ENCODE results near the gene NABP1.

NABP1 gene

GRCh38 chr2:191686066-191686465 lies 8.1 kb downstream of the NABP1 start:
- DNase-seq, result no peak

DNA sequence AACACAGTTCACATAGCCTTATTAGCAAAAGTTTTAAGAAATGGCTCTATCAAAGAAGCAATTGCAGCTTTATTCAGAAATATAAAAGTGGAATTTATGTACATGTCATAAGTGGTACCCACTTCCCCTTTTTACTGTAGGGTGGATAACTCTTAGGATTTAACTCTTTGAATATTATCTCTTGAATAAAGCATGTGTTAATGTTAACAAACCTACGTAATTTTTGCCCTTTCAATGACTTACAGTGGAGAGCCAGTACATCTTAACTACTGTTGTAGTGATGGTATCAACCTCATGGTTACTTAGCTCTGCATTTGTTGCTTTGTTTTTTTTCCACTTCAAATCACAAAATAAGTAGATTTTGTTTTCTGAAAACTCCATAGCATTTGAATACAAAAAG lies 8.8 kb downstream of the NABP1 start:
- DNase-seq, result no peak

DNA sequence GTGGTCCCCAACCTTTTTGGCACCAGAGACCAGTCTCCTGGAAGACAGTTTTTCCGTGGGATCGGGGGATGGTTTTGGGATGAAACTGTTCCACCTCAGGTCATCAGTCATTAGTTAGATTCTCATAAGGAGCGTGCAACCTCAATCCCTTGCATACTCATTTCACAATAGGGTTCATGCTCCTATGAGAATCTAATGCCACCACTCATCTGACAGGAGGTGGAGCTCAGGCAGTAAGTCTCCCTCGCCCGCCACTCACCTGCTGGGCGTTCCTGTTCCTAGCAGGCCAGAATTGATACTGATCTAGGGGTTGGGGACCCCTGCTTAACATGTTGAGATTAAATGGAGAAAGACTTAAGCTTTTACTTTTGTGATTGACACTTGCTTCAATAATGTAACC lies 9.9 kb downstream of the NABP1 start:
- no peak for DNase-seq

DNA sequence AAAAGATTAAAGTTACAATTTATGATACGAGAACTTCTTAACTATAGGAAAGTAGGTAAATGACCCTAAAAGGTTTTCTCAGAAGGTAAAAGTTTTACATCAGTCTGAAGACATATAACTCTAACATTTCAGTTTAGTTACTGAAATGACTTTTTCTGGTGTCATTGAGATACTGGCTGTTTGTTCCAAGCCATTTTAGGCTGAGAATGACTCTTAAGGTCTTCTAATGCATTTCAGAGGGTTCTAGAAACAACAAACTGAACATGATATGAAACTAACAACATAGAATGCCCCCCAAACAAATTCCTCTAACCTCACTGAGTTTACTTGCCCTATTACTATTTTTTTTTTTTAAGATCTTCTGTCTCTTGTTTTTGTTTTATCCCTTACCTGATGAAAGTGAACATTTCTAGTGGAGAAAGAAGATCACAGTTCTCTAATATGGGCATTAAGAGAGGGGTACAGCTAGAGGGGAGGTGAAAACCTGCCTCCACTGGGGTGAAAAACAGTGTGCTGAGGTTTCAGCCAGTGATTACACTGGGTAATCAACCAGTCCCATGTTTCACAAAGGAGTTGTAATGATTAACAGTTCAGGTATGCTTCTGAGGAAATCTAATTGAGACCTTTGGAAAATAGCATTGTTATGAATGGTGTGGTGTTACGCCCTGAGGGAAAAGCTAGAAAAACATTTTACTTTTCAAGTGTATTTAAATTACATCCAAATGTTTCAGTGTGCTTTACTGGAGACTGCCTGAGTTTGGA lies 11.2 kb downstream of the NABP1 start:
- no peak for DNase-seq

DNA sequence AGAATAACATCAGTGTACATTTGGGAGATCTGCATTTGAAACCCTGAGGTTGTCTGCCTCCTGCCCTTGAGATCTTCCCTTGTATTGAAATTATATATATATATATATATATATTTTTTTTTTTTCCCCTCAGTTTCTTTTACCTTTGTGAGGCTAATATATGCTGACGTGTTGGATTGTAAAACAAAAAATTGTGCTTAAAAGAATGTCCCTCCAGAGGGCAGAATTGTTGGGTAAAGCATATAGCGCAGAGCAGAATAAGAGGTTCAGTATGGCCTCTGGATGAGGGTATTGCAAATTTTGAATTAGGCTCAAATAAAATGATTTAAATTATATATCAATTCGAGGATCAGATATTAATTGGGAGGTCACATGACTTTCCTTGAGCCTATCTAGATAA lies 12.4 kb downstream of the NABP1 start:
- no peak for DNase-seq

GRCh38 chr2:191691016-191691735 lies 13.2 kb downstream of the NABP1 start:
- DNase-seq, result peak; percentile 40

DNA sequence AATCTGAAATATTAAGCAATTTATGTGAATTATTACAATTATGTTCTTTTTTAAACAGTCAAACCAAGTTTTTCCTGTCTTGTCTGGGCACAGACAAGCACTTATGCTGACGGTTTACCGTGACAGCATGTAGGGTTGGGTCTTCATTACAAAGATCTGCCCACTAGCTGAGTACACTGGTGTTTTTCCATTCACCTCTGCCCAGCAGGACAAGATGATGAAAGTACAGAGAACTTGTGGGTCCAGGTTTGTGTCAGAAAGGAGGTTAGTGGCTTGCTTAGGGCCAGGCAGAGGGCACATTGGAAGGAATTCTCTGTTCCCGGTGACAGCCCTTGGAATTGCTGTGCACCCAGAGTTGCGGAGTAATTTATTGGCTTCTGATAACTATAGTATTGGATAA lies 14.0 kb downstream of the NABP1 start:
- DNase-seq, result no peak

GRCh38 chr2:191692502-191693115 lies 14.7 kb downstream of the NABP1 start:
- DNase-seq, result no peak

- DNase-seq, result no peak
These were observed 15.2 kb downstream of the NABP1 start for GRCh38 chr2:191693166-191693565.

DNA sequence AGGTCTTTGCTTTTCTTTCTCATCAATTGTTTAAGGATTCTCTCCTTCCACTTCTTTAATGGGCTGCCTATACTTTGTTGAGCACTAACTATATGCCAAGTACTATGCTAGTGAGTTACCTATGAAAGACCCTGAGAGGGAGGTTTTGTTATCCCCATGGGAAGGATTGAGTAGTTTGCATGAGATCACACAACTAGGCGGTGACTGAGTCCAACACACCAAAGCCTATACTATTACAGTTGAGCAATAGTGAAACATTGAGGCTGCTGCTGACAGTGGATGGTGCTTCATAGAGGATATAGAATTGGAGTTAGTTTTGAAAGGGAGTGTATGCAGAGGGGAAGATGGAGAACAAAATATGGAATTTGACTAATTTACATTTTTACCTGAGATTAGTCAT lies 15.8 kb downstream of the NABP1 start:
- no peak for DNase-seq

GRCh38 chr2:191696001-191696400 lies 18.1 kb downstream of the NABP1 start:
- no peak for DNase-seq

GRCh38 chr2:191696966-191697365 lies 19.0 kb downstream of the NABP1 start:
- DNase-seq, result no peak

- no peak for DNase-seq
These were observed 19.9 kb downstream of the NABP1 start for GRCh38 chr2:191697870-191698269.

- DNase-seq, result no peak
These were observed 21.5 kb downstream of the NABP1 start for GRCh38 chr2:191699341-191699945.

DNA sequence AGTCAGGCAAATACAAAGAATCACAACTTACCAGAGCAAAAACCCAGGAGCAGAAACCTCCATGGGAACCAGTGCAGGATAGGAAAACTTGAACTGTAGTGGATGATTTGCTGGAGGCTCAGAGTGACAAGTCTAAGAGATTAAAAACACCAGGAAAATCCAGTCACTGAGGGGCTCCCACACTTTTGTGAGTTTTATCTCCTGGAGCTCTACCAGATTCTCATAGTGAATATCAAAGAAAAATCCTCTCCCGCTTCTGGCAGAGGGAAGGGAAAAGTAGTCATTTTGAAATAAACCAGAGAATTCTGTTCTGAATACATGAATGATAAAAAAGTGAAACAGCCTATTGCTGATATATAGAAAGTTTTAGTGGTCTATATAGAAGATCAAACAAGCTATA lies 23.1 kb downstream of the NABP1 start:
- no peak for DNase-seq

- DNase-seq, result no peak
These were observed 23.8 kb downstream of the NABP1 start for GRCh38 chr2:191701696-191702095.

GRCh38 chr2:191703079-191703725 lies 25.3 kb downstream of the NABP1 start:
- no peak for DNase-seq

- DNase-seq, result no peak
These were observed 27.1 kb downstream of the NABP1 start for GRCh38 chr2:191705084-191705483.

DNA sequence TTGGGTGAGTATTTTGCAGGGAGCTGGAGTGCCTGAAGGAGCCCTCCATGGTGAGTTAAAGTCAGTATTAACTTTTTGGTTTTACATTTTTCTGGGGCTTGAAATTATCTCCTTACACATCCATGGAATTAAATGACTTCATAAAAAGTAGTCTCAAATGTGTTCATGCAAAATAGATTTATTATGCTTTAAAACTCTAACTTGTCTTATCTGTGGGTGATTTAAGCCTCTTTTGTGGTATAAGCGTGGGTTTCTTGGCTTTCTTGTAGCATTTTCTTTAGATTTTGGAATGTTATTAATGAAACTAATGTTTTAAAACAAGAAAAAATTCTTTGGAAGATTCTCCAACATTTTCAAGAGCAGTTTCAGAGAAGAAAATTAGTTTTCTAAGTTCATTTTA lies 27.8 kb downstream of the NABP1 start:
- no peak for DNase-seq

GRCh38 chr2:191706791-191707190 lies 28.9 kb downstream of the NABP1 start:
- no peak for DNase-seq

GRCh38 chr2:191707542-191707941 lies 29.6 kb downstream of the NABP1 start:
- no peak for DNase-seq

DNA sequence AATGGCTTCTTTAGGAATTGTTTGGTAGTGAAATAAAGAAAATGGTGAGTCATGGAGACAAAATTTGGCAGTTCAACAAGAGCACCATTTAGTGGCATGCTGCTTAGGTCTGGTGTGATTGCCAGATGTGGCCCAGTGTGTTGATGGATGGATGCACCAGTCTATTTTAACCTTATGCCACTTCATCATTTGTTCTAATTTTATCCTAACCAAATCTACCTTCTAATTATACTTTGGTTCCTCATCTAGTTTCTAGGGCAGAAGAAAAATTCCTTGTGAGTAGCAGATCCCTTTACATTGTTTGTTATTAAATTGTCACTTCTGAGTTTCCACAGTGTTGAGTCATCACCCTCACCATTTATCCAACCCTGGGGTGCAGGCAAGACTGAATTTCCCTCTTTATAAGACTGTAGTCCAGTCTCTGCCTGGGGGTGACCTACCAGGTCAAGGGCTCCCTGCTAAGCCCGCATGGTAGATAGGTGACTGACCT lies 32.5 kb downstream of the NABP1 start:
- no peak for DNase-seq

DNA sequence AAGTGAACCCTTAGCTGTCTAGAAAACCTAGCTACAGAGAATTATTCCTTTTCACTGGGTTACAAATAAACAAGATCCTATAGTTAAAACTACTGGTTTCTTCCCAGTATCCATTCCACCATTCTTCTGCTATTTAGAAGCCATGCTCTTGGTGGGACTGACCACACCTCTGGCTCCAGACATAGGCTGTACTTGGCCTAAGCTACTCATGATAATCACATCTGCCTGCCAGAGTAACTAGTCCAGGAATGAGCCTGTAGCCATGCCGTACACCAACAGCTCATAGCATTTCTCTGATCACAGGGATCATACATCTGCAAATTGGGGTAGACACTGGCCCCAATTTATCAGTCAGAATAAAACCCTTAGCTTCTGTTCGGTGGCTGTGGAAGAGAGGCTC lies 33.7 kb downstream of the NABP1 start:
- DNase-seq, result no peak
